AG10803 (cell line): ENCODE results near the gene RALGPS2.

Experiments used
- DNase-seq: peaks from one replicate; pipeline ENCODE4 v3.0.0; 2010; ENCODE audit warnings: low read depth
- H3K4me3 ChIP-seq: 2 replicates; pipeline ENCODE4 v1.5.1; 2011; ENCODE audit warnings: mild to moderate bottlenecking, low read length, control low read depth
- TF ChIP-seq, protein P1 (sequence below): conservative IDR thresholded peaks from 2 replicates; pipeline ENCODE4 v1.5.1; 2011; ENCODE audit warnings: mild to moderate bottlenecking, low read length, control low read depth, inconsistent platforms

RALGPS2 gene

GRCh38 chr1:178954325-178954690 is 229.3 kb downstream of the RALGPS2 start:
- H3K4me3 ChIP-seq, result no peak overlapping the region
- TF ChIP-seq, protein P1, sequence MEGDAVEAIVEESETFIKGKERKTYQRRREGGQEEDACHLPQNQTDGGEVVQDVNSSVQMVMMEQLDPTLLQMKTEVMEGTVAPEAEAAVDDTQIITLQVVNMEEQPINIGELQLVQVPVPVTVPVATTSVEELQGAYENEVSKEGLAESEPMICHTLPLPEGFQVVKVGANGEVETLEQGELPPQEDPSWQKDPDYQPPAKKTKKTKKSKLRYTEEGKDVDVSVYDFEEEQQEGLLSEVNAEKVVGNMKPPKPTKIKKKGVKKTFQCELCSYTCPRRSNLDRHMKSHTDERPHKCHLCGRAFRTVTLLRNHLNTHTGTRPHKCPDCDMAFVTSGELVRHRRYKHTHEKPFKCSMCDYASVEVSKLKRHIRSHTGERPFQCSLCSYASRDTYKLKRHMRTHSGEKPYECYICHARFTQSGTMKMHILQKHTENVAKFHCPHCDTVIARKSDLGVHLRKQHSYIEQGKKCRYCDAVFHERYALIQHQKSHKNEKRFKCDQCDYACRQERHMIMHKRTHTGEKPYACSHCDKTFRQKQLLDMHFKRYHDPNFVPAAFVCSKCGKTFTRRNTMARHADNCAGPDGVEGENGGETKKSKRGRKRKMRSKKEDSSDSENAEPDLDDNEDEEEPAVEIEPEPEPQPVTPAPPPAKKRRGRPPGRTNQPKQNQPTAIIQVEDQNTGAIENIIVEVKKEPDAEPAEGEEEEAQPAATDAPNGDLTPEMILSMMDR, result no peak
- no peak for DNase-seq

DNA sequence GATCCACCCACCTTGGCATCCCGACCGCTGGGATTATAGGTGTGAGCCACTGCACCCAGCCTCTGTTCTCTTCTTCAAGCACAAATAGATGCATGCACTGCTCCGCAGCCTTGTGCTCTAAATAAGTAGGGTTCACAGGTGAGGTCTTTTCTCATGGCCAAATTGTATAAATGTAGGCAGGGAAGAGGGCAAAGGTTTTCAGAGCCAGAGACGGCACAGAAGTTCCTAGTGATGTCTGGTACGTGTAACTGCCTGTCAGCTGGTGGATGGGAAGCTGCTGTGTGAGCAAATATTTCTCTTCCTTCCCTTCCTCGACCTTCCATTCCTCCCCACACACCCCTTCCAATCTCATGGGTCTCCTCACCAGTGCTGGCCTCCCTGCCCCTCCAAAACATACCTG is 229.9 kb downstream of the RALGPS2 start:
- H3K4me3 ChIP-seq, result no peak overlapping the region
- TF ChIP-seq, protein P1, result no peak
- no peak for DNase-seq

GRCh38 chr1:178955391-178955954 is 230.4 kb downstream of the RALGPS2 start:
- TF ChIP-seq, protein P1, result no peak
- no peak overlapping the region for H3K4me3 ChIP-seq
- DNase-seq, result no peak

- no peak for DNase-seq
- TF ChIP-seq, protein P1, result no peak
- no peak overlapping the region for H3K4me3 ChIP-seq
These were observed 233.4 kb downstream of the RALGPS2 start for GRCh38 chr1:178958491-178958890.

DNA sequence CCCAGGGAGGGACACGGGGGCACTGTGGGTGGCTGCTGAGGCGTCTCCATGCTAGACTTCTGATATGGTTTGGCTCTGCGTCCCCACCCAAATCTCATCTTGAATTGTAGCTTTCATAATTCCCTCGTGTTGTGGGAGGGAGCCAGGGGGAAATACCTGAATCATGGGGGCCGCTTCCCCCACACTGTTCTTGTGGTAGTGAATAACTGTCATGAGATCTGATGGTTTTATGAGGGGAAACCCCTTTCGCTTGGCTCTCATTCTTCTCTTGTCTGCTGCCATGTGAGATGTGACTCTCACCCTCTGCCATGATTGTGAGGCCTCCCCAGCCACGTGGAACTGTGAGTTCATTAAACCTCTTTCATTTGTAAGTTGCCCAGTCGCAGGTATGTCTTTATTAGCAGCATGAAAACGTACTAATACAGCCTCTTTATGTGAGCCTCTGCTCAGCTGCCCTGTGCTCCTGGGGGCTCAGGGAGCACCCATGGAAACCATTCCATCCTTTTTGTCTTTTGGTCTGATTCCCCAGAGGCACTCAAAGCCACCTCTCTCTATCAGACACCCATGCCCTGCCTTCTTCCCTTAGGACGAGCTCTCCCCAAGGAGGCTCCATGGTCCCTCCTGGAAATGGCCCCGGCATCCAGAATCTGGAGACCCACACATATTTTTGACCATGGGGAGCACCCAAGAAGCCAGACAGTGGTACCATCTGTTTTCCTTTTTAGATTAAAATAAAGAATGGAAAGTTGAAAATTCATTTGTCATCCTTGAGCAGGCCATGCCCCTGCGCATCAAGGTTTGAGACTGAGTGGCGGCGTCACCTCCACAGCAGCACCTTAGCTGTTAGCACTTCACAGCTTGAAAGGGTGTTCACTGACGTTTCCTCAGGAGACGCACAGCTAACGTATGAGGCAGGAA is 234.8 kb downstream of the RALGPS2 start:
- DNase-seq, result no peak

DNA sequence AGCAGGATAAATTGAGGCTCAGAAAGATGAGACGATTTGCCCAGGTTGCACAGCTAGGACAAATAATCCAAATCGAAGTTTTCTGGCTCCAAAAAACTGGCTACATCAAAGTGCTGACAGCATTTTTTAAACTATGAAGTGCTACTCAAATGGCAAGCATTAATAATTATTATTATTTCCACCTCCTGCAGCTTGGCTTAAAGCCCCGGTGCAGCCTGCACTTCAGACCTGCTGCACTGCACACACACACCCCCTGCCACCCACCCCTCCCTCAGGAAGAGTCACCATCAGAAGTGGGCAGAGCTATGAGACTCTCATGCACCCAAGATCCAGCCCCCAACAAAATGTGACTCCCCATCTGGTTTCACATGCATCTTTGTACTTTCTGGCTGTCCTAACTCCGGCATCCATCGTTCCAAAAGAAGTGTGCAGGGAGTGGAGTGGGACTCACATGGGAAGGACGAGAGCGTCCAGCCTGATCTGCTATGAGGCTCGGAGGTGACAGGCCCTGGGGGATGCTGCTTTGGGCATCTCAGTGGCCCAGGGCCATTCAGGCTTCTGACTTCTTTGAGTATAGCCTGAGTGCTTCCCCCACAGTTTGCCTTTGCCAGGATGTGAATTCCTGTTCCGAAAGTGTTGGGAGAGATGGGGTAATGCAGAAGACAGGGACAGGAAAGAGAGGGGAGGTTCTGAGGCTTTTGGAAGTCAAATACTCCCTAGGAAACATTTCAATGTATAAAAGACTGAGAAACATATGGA is 235.6 kb downstream of the RALGPS2 start:
- no peak overlapping the region for H3K4me3 ChIP-seq

More for the DNA sequence above, 234.8 kb downstream of the RALGPS2 start:
- H3K4me3 ChIP-seq, result no peak overlapping the region
- TF ChIP-seq, protein P1, result no peak

More for the DNA sequence above, 235.6 kb downstream of the RALGPS2 start:
- peak; percentile 30 for DNase-seq
- TF ChIP-seq, protein P1, result no peak
